Osteoblast (primary cell): ENCODE measurements around the gene TMEM115. TPM values are rescaled to one million over a fixed set of nuclear protein-coding genes. Genes with fewer than 3 reads are reported as not detected.

Source experiments
- DNase-seq: peaks from one replicate; pipeline ENCODE4 v3.0.0; 2011; ENCODE audit warnings: low spot score, mixed read lengths; ENCODE audit not compliant: insufficient read length; ENCODE audit errors: missing footprints
- H2AFZ ChIP-seq: 2 replicates; pipeline ENCODE4 v1.6.0; 2011; ENCODE audit warnings: mild to moderate bottlenecking, low read length
- H3K27ac ChIP-seq: 2 replicates; pipeline ENCODE4 v1.5.1; 2011; ENCODE audit warnings: mild to moderate bottlenecking, low read depth, low read length, moderate library complexity
- H3K27me3 ChIP-seq: 2 replicates; pipeline ENCODE4 v1.6.0; 2012; ENCODE audit warnings: mild to moderate bottlenecking, control low read depth, inconsistent platforms, low read length, moderate library complexity; ENCODE audit not compliant: insufficient read depth
- H3K36me3 ChIP-seq: 2 replicates; pipeline ENCODE4 v1.5.1; 2011; ENCODE audit warnings: mild to moderate bottlenecking, low read length, control low read depth, moderate library complexity; ENCODE audit not compliant: insufficient read depth
- H3K4me1 ChIP-seq: 2 replicates; pipeline ENCODE4 v1.5.1; 2011; ENCODE audit warnings: mild to moderate bottlenecking, low read length, control low read depth, moderate library complexity; ENCODE audit not compliant: insufficient read depth
- H3K4me2 ChIP-seq: 2 replicates; pipeline ENCODE4 v1.6.0; 2011; ENCODE audit warnings: mild to moderate bottlenecking, low read length; ENCODE audit not compliant: insufficient read depth
- H3K4me3 ChIP-seq: fragments of 200-600 bp; sonication (generic); 3 replicates; pipeline ENCODE4 v1.5.1; 2012; ENCODE audit warnings: mild to moderate bottlenecking, low read length, inconsistent platforms; ENCODE audit not compliant: insufficient read depth
- H3K79me2 ChIP-seq: 2 replicates; pipeline ENCODE4 v1.6.0; 2012; ENCODE audit warnings: mild to moderate bottlenecking, low read length, control low read depth, inconsistent platforms; ENCODE audit not compliant: insufficient read depth
- H3K9me3 ChIP-seq: 2 replicates; pipeline ENCODE4 v1.5.1; 2011; ENCODE audit warnings: low read depth, low read length, control low read depth
- H4K20me1 ChIP-seq: 2 replicates; pipeline ENCODE4 v1.6.0; 2012; ENCODE audit warnings: mild to moderate bottlenecking, low read length, control low read depth; ENCODE audit not compliant: insufficient read depth
- CTCF ChIP-seq: IDR thresholded peaks from 2 replicates; pipeline ENCODE4 v1.5.1; 2011; ENCODE audit warnings: mild to moderate bottlenecking, low read depth, low read length, moderate library complexity; ENCODE audit errors: extremely low read depth
- total RNA-seq: library from RNA; depleted of rRNA; stranded (reverse); fragments of >200 nt; gene quantifications from 2 replicates; pipeline ENCODE4 v1.2.3, GENCODE V29; 2012

Gene TMEM115
- total RNA-seq, 1 donor = 73.1 TPM

- Histone ChIP-seq H3K4me3 (no peak overlapping the region), H4K20me1 (peaks cover 20% of the 10 kb centered on the region), H2AFZ (no peak overlapping the region), H3K9me3 (no peaks in the 10 kb centered on the region), H3K4me2 (peak overlapping the region; percentile 5), H3K4me1 (peaks cover 54% of the 10 kb centered on the region), H3K27ac (peak overlapping the region; percentile 4), H3K79me2 (peaks cover 60% of the 10 kb centered on the region), H3K27me3 (no peaks in the 10 kb centered on the region), H3K36me3 (no peaks in the 10 kb centered on the region)
- TF ChIP-seq CTCF = no peak
- no peak for DNase-seq
Measured at GRCh38 chr3:50338965-50339364, 20.4 kb downstream of the TMEM115 start.

GRCh38 chr3:50337175-50337861 is 22.0 kb downstream of the TMEM115 start:
- TF ChIP-seq CTCF = no peak
- Histone ChIP-seq H3K36me3 (peaks cover 2% of the 10 kb centered on the region), H3K4me3 (peak overlapping the region; percentile 90), H3K27ac (peak overlapping the region; percentile 84), H3K9me3 (no peaks in the 10 kb centered on the region), H3K4me1 (peaks cover 64% of the 10 kb centered on the region), H3K4me2 (peak overlapping the region; percentile 83), H2AFZ (peak overlapping the region; percentile 88), H3K27me3 (no peaks in the 10 kb centered on the region), H3K79me2 (peaks cover 76% of the 10 kb centered on the region), H4K20me1 (peaks cover 27% of the 10 kb centered on the region)
- peak; percentile 100 for DNase-seq

GRCh38 chr3:50336452-50337174 is 22.7 kb downstream of the TMEM115 start:
- TF ChIP-seq CTCF = no peak
- Histone ChIP-seq H4K20me1 (peaks cover 33% of the 10 kb centered on the region), H3K9me3 (no peaks in the 10 kb centered on the region), H3K79me2 (peaks cover 83% of the 10 kb centered on the region), H3K36me3 (peaks cover 9% of the 10 kb centered on the region), H3K4me1 (peaks cover 64% of the 10 kb centered on the region), H2AFZ (peak overlapping the region; percentile 25), H3K4me2 (peak overlapping the region; percentile 83), H3K4me3 (peak overlapping the region; percentile 90), H3K27me3 (no peaks in the 10 kb centered on the region), H3K27ac (peak overlapping the region; percentile 84)
- peak; percentile 81 for DNase-seq
